H9 (cell line): ENCODE data around the gene CAV3. TPM values are rescaled to one million over a fixed set of nuclear protein-coding genes. Genes with fewer than 3 reads are reported as not detected.

Source experiments
- DNase-seq: peaks from one replicate; pipeline ENCODE4 v3.0.0-alpha.2; 2017
- H2AFZ ChIP-seq: one replicate; pipeline ENCODE4 v1.6.1; 2013; ENCODE audit warnings: mild to moderate bottlenecking, low read length, control low read depth, moderate library complexity
- H2AK5ac ChIP-seq: 2 replicates; pipeline ENCODE4 v1.6.1; 2013; ENCODE audit warnings: low read length, control low read depth, mixed read lengths; ENCODE audit not compliant: insufficient read length
- H2BK120ac ChIP-seq: one replicate; pipeline ENCODE4 v1.6.1; 2013; ENCODE audit warnings: low read depth, mild to moderate bottlenecking, low read length, control low read depth, inconsistent platforms; ENCODE audit not compliant: poor library complexity, severe bottlenecking
- H2BK12ac ChIP-seq: 2 replicates; pipeline ENCODE4 v1.6.1; 2013; ENCODE audit warnings: low read length, control low read depth, mixed read lengths, low read depth; ENCODE audit not compliant: insufficient read length
- H2BK15ac ChIP-seq: 2 replicates; pipeline ENCODE4 v1.6.1; 2013; ENCODE audit warnings: low read depth, low read length, control low read depth
- H2BK20ac ChIP-seq: one replicate; pipeline ENCODE4 v1.6.1; 2013; ENCODE audit warnings: low read depth, mild to moderate bottlenecking, low read length, control low read depth, inconsistent platforms; ENCODE audit not compliant: poor library complexity, severe bottlenecking
- H2BK5ac ChIP-seq: 2 replicates; pipeline ENCODE4 v1.6.1; 2013; ENCODE audit warnings: low read length, control low read depth, mixed read lengths; ENCODE audit not compliant: insufficient read length
- H3K14ac ChIP-seq: 2 replicates; pipeline ENCODE4 v1.6.1; 2013; ENCODE audit warnings: low read length, control low read depth; ENCODE audit not compliant: insufficient read depth
- H3K18ac ChIP-seq: 2 replicates; pipeline ENCODE4 v1.6.1; 2013; ENCODE audit warnings: low read depth, mild to moderate bottlenecking, mixed read lengths, low read length, control low read depth; ENCODE audit not compliant: insufficient read length
- H3K23ac ChIP-seq: 2 replicates; pipeline ENCODE4 v1.6.1; 2013; ENCODE audit warnings: low read length, control low read depth, mixed read lengths, low read depth; ENCODE audit not compliant: insufficient read length
- H3K23me2 ChIP-seq: 2 replicates; pipeline ENCODE4 v1.6.1; 2013; ENCODE audit warnings: low read depth, mild to moderate bottlenecking, mixed read lengths, low read length, control low read depth; ENCODE audit not compliant: insufficient read length, poor library complexity, severe bottlenecking
- H3K27ac ChIP-seq: 2 replicates; pipeline ENCODE4 v1.5.1; 2013; ENCODE audit warnings: low read length, control low read depth, mixed read lengths, low read depth; ENCODE audit not compliant: insufficient read length
- H3K27me3 ChIP-seq: 2 replicates; pipeline ENCODE4 v1.6.1; 2013; ENCODE audit warnings: low read length, control low read depth, inconsistent platforms; ENCODE audit not compliant: insufficient read depth
- H3K4ac ChIP-seq: 2 replicates; pipeline ENCODE4 v1.6.1; 2013; ENCODE audit warnings: low read depth, mild to moderate bottlenecking, control low read depth, inconsistent platforms, low read length, moderate library complexity
- H3K4me1 ChIP-seq: 2 replicates; pipeline ENCODE4 v1.6.1; 2013; ENCODE audit warnings: low read length, control low read depth, inconsistent platforms; ENCODE audit not compliant: insufficient read depth
- H3K4me2 ChIP-seq: 2 replicates; pipeline ENCODE4 v1.6.1; 2013; ENCODE audit warnings: low read length, control low read depth, mixed read lengths; ENCODE audit not compliant: insufficient read length, insufficient read depth
- H3K56ac ChIP-seq: 2 replicates; pipeline ENCODE4 v1.6.1; 2013; ENCODE audit warnings: low read depth, mild to moderate bottlenecking, mixed read lengths, low read length, control low read depth; ENCODE audit not compliant: insufficient read length
- H3K79me1 ChIP-seq: 2 replicates; pipeline ENCODE4 v1.6.1; 2013; ENCODE audit warnings: low read depth, mild to moderate bottlenecking, moderate library complexity, low read length, control low read depth, inconsistent platforms; ENCODE audit not compliant: insufficient read depth, poor library complexity, severe bottlenecking
- H3K79me2 ChIP-seq: 2 replicates; pipeline ENCODE4 v1.6.1; 2013; ENCODE audit warnings: low read length, control low read depth, inconsistent platforms; ENCODE audit not compliant: insufficient read depth
- H3K9ac ChIP-seq: 2 replicates; pipeline ENCODE4 v1.6.1; 2013; ENCODE audit warnings: low read length, control low read depth, mixed read lengths; ENCODE audit not compliant: insufficient read length; ENCODE audit errors: extremely low read depth
- H3K9me3 ChIP-seq: one replicate; pipeline ENCODE4 v1.6.1; 2013; ENCODE audit warnings: low read depth, low read length, inconsistent platforms; ENCODE audit not compliant: control insufficient read depth
- H3T11ph ChIP-seq: one replicate; pipeline ENCODE4 v1.6.1; 2013; ENCODE audit warnings: mild to moderate bottlenecking, low read length, control low read depth, inconsistent platforms
- H4K20me1 ChIP-seq: one replicate; pipeline ENCODE4 v1.6.1; 2013; ENCODE audit not compliant: control insufficient read depth, insufficient read length, insufficient read depth
- H4K5ac ChIP-seq: 2 replicates; pipeline ENCODE4 v1.6.1; 2013; ENCODE audit warnings: low read depth, mild to moderate bottlenecking, mixed read lengths, low read length, control low read depth; ENCODE audit not compliant: insufficient read length
- H4K8ac ChIP-seq: replicated peaks from 2 replicates; pipeline ENCODE4 v1.6.1; 2013; ENCODE audit warnings: low read length, control low read depth, mixed read lengths, low read depth; ENCODE audit not compliant: insufficient read length
- H4K91ac ChIP-seq: 2 replicates; pipeline ENCODE4 v1.6.1; 2013; ENCODE audit warnings: low read depth, mild to moderate bottlenecking, moderate library complexity, mixed read lengths, low read length, control low read depth; ENCODE audit not compliant: insufficient read length
- H3K27ac Mint-ChIP-seq, 3 experiments: 2 replicates in 2 of 3; 3 replicates in 1 of 3; pipeline ENCODE4 v1.8.0; 2020 to 2021; ENCODE audit warnings: mixed read lengths in 3 of 3, mild to moderate bottlenecking in 1 of 3, moderate library complexity in 1 of 3
- H3K27me3 Mint-ChIP-seq: 2 replicates; pipeline ENCODE4 v1.8.0; 2021; ENCODE audit warnings: low read depth, mild to moderate bottlenecking, moderate library complexity, mixed read lengths
- H3K36me3 Mint-ChIP-seq, 3 experiments: 2 replicates in 2 of 3; 3 replicates in 1 of 3; pipeline ENCODE4 v1.8.0; 2020 to 2021; ENCODE audit warnings: low read depth in 3 of 3, mixed read lengths in 3 of 3; ENCODE audit not compliant: insufficient read depth in 1 of 3
- H3K4me1 Mint-ChIP-seq, 2 experiments: 2 replicates each; pipeline ENCODE4 v1.8.0; 2020; ENCODE audit warnings: mixed read lengths in 2 of 2
- H3K4me3 Mint-ChIP-seq, 2 experiments: 2 replicates in 1 of 2; 3 replicates in 1 of 2; pipeline ENCODE4 v1.8.0; 2020 to 2021; ENCODE audit warnings: mild to moderate bottlenecking in 2 of 2, mixed read lengths in 2 of 2, moderate library complexity in 1 of 2
- H3K9me3 Mint-ChIP-seq, 2 experiments: 2 replicates in 1 of 2; 3 replicates in 1 of 2; pipeline ENCODE4 v1.8.0; 2020; ENCODE audit warnings: mild to moderate bottlenecking in 2 of 2, mixed read lengths in 2 of 2, moderate library complexity in 1 of 2
- CTCF ChIP-seq: fragments of 200-600 bp; sonication (generic); conservative IDR thresholded peaks from 3 replicates; pipeline ENCODE4 v1.8.0; 2021; ENCODE audit warnings: antibody characterized with exemption, mild to moderate bottlenecking
- WGBS: extraction: QIAGEN DNeasy Blood & Tissue Kit; methylation state at CpG from one replicate; pipeline ENCODE4 v1.1.7; 2013; ENCODE audit warnings: missing lambda C conversion rate, low lambda C conversion rate, mixed read lengths; ENCODE audit not compliant: insufficient read length; ENCODE audit errors: extremely low coverage; 5-methylcytosine and 5-hydroxymethylcytosine counted together
- total RNA-seq: library from RNA; stranded (reverse); gene quantifications from 2 replicates; pipeline ENCODE4 v1.2.1, GENCODE V29; 2021

CAV3 gene
- total RNA-seq, 1 experiment from 2014 or later = not detected

GRCh38 chr3:8727605-8728512 is 5.7 kb upstream of the CAV3 start:
- Histone ChIP-seq H2BK5ac (no peak overlapping the region), H3K23me2 (no peaks in the 10 kb centered on the region), H3K56ac (no peak overlapping the region), H2BK12ac (no peak overlapping the region), H3K27ac (no peak overlapping the region), H3K27me3 (no peaks in the 10 kb centered on the region), H3K9ac (no peak overlapping the region), H2AFZ (no peak overlapping the region), H3K23ac (no peak overlapping the region), H3K9me3 (no peaks in the 10 kb centered on the region), H4K8ac (no peak overlapping the region), H3K79me1 (no peaks in the 10 kb centered on the region), H3K4me1 (no peaks in the 10 kb centered on the region; the same call in 1 of the 2 replicates), H2BK120ac (no peak overlapping the region), H3K18ac (no peak overlapping the region), H3K14ac (no peak overlapping the region), H3K4ac (no peak overlapping the region), H2AK5ac (no peak overlapping the region), H3K4me2 (no peak overlapping the region), H4K20me1 (no peaks in the 10 kb centered on the region), H4K91ac (no peak overlapping the region), H4K5ac (no peak overlapping the region), H3K79me2 (no peaks in the 10 kb centered on the region), H2BK15ac (no peak overlapping the region), H2BK20ac (no peak overlapping the region), H3T11ph (no peak overlapping the region)
- no peaks in the 10 kb centered on the region for H3K36me3 Mint-ChIP-seq
- no peak for TF ChIP-seq CTCF
- peaks cover 94% of the 10 kb centered on the region for H3K27me3 Mint-ChIP-seq
- H3K4me3 Mint-ChIP-seq = no peak overlapping the region
- WGBS = no CpG with 5 or more reads among the region's 9 CpGs
- no peak overlapping the region for H3K27ac Mint-ChIP-seq
- no peaks in the 10 kb centered on the region; a peak in 2 of 5 replicates for H3K9me3 Mint-ChIP-seq
- H3K4me1 Mint-ChIP-seq = peaks cover 23 to 26% of the 10 kb centered on the region in 2 experiments
- no peak for DNase-seq
